Gastroesophageal sphincter (tissue), 3 donors: ENCODE results near the gene CCDC137.

ENCODE experiments used
- CTCF ChIP-seq, 4 experiments: fragments of 200-600 bp in 2 of 4; fragments of 450-650 bp in 2 of 4; sonication (generic) in 1 of 4; IDR thresholded peaks; one replicate each; pipeline ENCODE4 v1.5.1; 2017 to 2019; ENCODE audit warnings: antibody characterized with exemption in 4 of 4, mild to moderate bottlenecking in 2 of 4, moderate library complexity in 2 of 4
- POLR2A ChIP-seq, 2 donors: fragments of 450-650 bp; IDR thresholded peaks; one replicate each; pipeline ENCODE4 v1.6.1; 2017; ENCODE audit warnings: antibody characterized with exemption in 2 of 2, mild to moderate bottlenecking in 2 of 2, moderate library complexity in 1 of 2
- POLR2AphosphoS5 ChIP-seq: sonication (generic); formaldehyde crosslinking; IDR thresholded peaks from one replicate; pipeline ENCODE4 v1.6.1; 2017; ENCODE audit warnings: antibody characterized with exemption

GRCh38 chr17:81720267-81721071 lies 53.9 kb downstream of the CCDC137 start:
- no peak for TF ChIP-seq CTCF (IDR thresholded peaks at IDR 0.05)
- no peak for TF ChIP-seq POLR2AphosphoS5
- no peak for TF ChIP-seq POLR2A (IDR thresholded peaks at IDR 0.05)
